ENCODE data around the gene ADAMTSL2. TPM values are rescaled to one million over a fixed set of nuclear protein-coding genes. Genes with fewer than 3 reads are reported as not detected.

The ADAMTSL2 gene
- 0.88 TPM for total RNA-seq

GRCh38 chr9:133534346-133535291 is at the start of gene ADAMTSL2:
Gene ADAMTSL2, plus strand, starts transcription at chr9:133534704. Its CDS starts 2,009 bp downstream, at chr9:133536713.
- ATAC-seq: no peak

- peak; percentile 9 for ATAC-seq
Measured at GRCh38 chr9:133485531-133486260, 48.8 kb upstream of the ADAMTSL2 start.

- ATAC-seq: no peak
Measured at GRCh38 chr9:133487331-133487725, 47.2 kb upstream of the ADAMTSL2 start.

- no peak for ATAC-seq
Measured at GRCh38 chr9:133488686-133489252, 45.7 kb upstream of the ADAMTSL2 start.

- no peak for ATAC-seq
Measured at GRCh38 chr9:133489253-133490190, 45.0 kb upstream of the ADAMTSL2 start.

GRCh38 chr9:133490201-133490681 is 44.3 kb upstream of the ADAMTSL2 start:
- no peak for ATAC-seq

- no peak for ATAC-seq
Measured at GRCh38 chr9:133490865-133491655, 43.4 kb upstream of the ADAMTSL2 start.

- ATAC-seq: no peak
Measured at GRCh38 chr9:133491656-133491925, 42.9 kb upstream of the ADAMTSL2 start.

- no peak for ATAC-seq
Measured at GRCh38 chr9:133492061-133493021, 42.2 kb upstream of the ADAMTSL2 start.

- no peak for ATAC-seq
Measured at GRCh38 chr9:133493428-133493827, 41.1 kb upstream of the ADAMTSL2 start.

GRCh38 chr9:133493845-133494540 is 40.5 kb upstream of the ADAMTSL2 start:
- ATAC-seq: no peak

GRCh38 chr9:133494636-133495326 is 39.7 kb upstream of the ADAMTSL2 start:
- no peak for ATAC-seq

GRCh38 chr9:133495327-133496293 is 38.9 kb upstream of the ADAMTSL2 start:
- ATAC-seq: no peak

- no peak for ATAC-seq
Measured at GRCh38 chr9:133496861-133497842, 37.4 kb upstream of the ADAMTSL2 start.

- ATAC-seq: peak; percentile 34
Measured at GRCh38 chr9:133499132-133499891, 35.2 kb upstream of the ADAMTSL2 start.

GRCh38 chr9:133499892-133500270 is 34.6 kb upstream of the ADAMTSL2 start:
- no peak for ATAC-seq

Data from esophagus mucosa (tissue), 1 donor.